ENCODE results near the gene GIT1. TPM values are rescaled to one million over a fixed set of nuclear protein-coding genes. Genes with fewer than 3 reads are reported as not detected.

The GIT1 gene
- total and polyA plus RNA-seq, 2 donors, result 14.2 to 32.8 TPM

DNA sequence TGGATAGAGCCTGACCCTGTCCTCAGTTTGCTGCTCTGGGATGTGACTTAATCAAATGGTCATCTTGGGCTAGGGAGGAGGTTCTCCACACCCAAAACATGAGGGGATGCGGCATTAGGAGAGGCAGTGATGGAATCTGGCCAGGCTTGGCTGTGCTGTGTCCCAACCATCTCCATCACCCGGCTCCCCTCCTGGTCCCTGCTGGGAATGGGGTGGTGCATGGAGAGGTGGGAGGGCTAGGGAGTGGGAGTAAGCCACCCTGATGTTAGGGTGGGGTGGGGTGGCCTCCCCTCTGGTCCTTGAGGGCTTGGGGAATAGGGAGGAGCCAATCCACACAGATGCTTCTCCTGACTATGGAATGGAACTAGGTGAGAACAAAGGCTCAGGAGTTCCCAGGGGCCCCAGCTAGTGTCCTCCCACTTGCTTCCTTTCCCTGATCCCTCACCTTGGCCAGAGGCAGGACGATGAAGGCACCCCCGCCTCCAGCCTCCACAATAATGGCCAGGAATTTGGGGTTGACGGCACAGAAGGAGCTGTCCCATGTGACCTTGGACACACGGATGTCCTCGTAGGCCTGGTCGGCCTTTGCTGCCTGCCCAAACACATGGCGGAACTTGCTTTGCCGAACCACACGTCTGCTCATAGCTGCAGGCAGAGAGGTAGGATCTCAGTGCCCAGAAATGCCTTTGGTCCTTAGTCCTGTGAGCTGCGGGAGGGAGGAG, 31.5 kb upstream of the GIT1 start:
- Histone ChIP-seq H3K4me1 (ENCODE audit: insufficient read depth) (no peaks in the 10 kb centered on the region), H3K36me3 (ENCODE audit: insufficient read depth) (no peaks in the 10 kb centered on the region), H3K4me3 (ENCODE audit: low read depth, low read length) (no peak overlapping the region), H3K27ac (ENCODE audit: low read depth) (no peak overlapping the region)
- no peak for DNase-seq (ENCODE audit: extremely low spot score)
- 96% methylated on average over 12 of the region's 12 CpGs for WGBS

GRCh38 chr17:29620271-29620670, 30.8 kb upstream of the GIT1 start:
- no peak overlapping the region for H3K4me3 ChIP-seq (ENCODE audit: low read depth, low read length)

DNA sequence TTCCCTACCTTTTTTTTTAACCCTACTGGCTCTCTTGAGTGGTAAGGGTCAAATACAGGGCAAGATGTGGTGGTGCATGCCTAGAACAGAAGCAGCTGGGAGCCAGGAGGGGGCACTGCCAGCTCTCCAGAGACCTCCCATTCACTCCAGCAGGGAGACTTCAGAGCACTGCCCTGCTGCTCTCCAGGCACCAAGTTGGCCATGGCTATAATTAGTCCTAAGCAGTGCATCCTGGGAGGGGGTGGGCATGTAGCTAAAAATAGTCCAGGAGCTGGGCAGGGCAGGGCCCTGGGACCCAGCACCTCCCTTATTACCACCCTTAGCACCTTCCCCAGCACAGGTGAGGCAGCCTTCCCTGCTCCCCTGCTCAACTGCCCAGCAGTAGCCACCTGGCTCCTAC, 29.8 kb upstream of the GIT1 start:
- peaks cover 1% of the 10 kb centered on the region for H3K4me1 ChIP-seq (ENCODE audit: insufficient read depth)
- DNase-seq (ENCODE audit: extremely low spot score), result no peak
- H3K4me3 ChIP-seq (ENCODE audit: low read depth, low read length), result no peak overlapping the region
- no peak overlapping the region for H3K27ac ChIP-seq (ENCODE audit: low read depth)
- H3K36me3 ChIP-seq (ENCODE audit: insufficient read depth), result no peaks in the 10 kb centered on the region

More at GRCh38 chr17:29620271-29620670, 30.8 kb upstream of the GIT1 start:
- Histone ChIP-seq H3K27ac (ENCODE audit: low read depth) (no peak overlapping the region), H3K4me1 (ENCODE audit: insufficient read depth) (no peaks in the 10 kb centered on the region), H3K36me3 (ENCODE audit: insufficient read depth) (no peaks in the 10 kb centered on the region)
- no peak for DNase-seq (ENCODE audit: extremely low spot score)
- WGBS, result 96% methylated on average over 4 of the region's 4 CpGs

GRCh38 chr17:29618272-29619065, 29.0 kb upstream of the GIT1 start:
- 50% methylated on average over 22 of the region's 22 CpGs for WGBS
- no peak for DNase-seq (ENCODE audit: extremely low spot score)
- Histone ChIP-seq H3K4me3 (ENCODE audit: low read depth, low read length) (no peak overlapping the region), H3K36me3 (ENCODE audit: insufficient read depth) (no peaks in the 10 kb centered on the region), H3K27ac (ENCODE audit: low read depth) (no peak overlapping the region), H3K4me1 (ENCODE audit: insufficient read depth) (peaks cover 1% of the 10 kb centered on the region)

GRCh38 chr17:29617481-29618271, 28.2 kb upstream of the GIT1 start:
- Histone ChIP-seq H3K36me3 (ENCODE audit: insufficient read depth) (no peaks in the 10 kb centered on the region), H3K4me1 (ENCODE audit: insufficient read depth) (peaks cover 1% of the 10 kb centered on the region), H3K4me3 (ENCODE audit: low read depth, low read length) (peak overlapping the region; percentile 27), H3K27ac (ENCODE audit: low read depth) (no peak overlapping the region)
- WGBS, result 12% methylated on average over 68 of the region's 68 CpGs
- DNase-seq (ENCODE audit: extremely low spot score), result no peak

GRCh38 chr17:29617125-29617480, 27.7 kb upstream of the GIT1 start:
- Histone ChIP-seq H3K4me3 (ENCODE audit: low read depth, low read length) (peak overlapping the region; percentile 27), H3K36me3 (ENCODE audit: insufficient read depth) (no peaks in the 10 kb centered on the region), H3K4me1 (ENCODE audit: insufficient read depth) (peaks cover 1% of the 10 kb centered on the region), H3K27ac (ENCODE audit: low read depth) (no peak overlapping the region)
- WGBS, result 8% methylated on average over 16 of the region's 16 CpGs
- no peak for DNase-seq (ENCODE audit: extremely low spot score)

DNA sequence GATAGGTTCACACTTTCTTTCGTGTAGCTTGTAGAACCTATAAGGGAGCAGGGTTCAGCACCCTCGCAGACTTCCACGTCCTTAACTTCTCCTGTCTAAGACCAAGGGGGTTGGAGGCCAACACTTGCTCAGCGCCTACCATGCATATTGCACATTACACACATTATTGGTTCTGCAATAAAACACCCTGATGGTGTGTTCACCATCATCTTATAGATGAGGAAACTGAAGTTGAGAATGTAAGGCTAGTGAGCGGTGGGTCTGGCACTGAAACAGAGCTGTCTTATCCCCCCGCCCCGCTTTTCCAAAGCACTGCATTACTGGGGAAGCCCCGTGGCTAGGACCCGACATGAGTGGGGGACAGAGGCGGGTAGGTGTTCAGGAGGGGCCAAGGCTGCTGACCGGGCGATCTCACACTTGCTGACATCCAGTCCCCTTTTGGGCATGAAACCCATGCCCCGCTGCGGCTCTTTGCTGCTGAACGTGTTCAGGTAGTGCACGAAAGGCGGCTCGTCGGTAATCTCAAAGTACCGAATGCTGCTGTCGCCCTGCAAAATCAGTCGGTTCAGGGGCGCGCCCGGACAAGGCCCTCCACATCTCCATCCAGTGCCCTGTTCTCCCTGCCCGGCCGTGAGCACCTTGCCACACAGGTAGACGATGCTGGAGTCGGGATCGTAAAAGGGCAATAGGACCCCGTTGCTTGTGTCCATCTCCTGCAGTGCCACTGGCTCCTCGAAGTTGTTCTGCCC, 27.0 kb upstream of the GIT1 start:
- no peak for DNase-seq (ENCODE audit: extremely low spot score)
- 36% methylated on average over 32 of the region's 32 CpGs for whole genome bisulfite sequencing
- H3K4me3 ChIP-seq (ENCODE audit: low read depth, low read length), result no peak overlapping the region
- no peak overlapping the region for H3K27ac ChIP-seq (ENCODE audit: low read depth)
- H3K36me3 ChIP-seq (ENCODE audit: insufficient read depth), result no peaks in the 10 kb centered on the region
- peaks cover 1% of the 10 kb centered on the region for H3K4me1 ChIP-seq (ENCODE audit: insufficient read depth)

DNA sequence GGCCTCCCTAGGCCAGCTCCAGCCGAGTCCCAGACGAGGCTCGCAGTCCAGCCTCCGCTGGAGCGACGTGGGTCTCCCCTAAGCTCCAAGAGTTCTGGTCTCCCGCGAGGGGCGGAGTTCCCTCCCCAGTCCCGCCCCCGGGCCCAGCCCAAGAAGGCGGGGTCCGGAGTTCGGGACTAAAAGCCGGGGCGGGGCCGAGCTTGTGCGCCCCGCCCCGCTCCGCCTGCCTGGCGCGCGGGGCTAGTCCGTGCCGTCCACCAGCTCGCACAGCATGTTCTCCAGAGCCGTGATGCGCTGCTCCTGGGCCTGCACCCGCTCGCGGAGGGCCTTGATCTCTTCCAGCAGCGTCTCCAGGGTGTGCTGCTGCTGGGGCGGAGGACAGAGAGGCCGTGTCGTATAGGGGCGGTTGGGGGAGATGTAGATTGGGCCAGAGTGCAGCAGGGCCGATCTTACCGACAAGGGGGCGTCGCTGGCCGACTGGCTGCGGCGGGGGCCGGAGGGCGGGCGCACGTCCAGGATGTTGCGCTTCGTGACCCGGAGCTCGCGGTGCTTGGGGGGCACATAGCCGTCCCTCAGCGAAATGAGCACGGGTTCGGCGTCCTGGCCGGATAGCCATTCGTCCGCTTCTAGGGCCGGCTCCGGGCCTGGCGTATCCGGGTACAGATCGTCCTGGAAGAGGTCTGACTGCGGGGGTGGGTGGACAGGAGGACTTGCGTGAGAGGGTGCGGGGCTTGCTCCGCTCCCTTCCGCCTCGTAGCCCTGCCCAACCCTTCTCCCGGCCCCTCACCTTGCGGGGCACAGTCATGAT, 26.2 kb upstream of the GIT1 start:
- peak overlapping the region; percentile 18 for H3K4me3 ChIP-seq (ENCODE audit: low read depth, low read length)
- no peaks in the 10 kb centered on the region for H3K36me3 ChIP-seq (ENCODE audit: insufficient read depth)
- no peak overlapping the region for H3K27ac ChIP-seq (ENCODE audit: low read depth)
- H3K4me1 ChIP-seq (ENCODE audit: insufficient read depth), result peaks cover 1% of the 10 kb centered on the region
- DNase-seq (ENCODE audit: extremely low spot score), result peak; percentile 64
- 7% methylated on average over 74 of the region's 74 CpGs for WGBS

- 22% methylated on average over 15 of the region's 15 CpGs for WGBS
- H3K27ac ChIP-seq (ENCODE audit: low read depth), result no peak overlapping the region
- no peak for DNase-seq (ENCODE audit: extremely low spot score)
- peak overlapping the region; percentile 6 for H3K4me3 ChIP-seq (ENCODE audit: low read depth, low read length)
- peaks cover 1% of the 10 kb centered on the region for H3K4me1 ChIP-seq (ENCODE audit: insufficient read depth)
- H3K36me3 ChIP-seq (ENCODE audit: insufficient read depth), result no peaks in the 10 kb centered on the region
These were observed 25.6 kb upstream of the GIT1 start for GRCh38 chr17:29615048-29615385.

DNA sequence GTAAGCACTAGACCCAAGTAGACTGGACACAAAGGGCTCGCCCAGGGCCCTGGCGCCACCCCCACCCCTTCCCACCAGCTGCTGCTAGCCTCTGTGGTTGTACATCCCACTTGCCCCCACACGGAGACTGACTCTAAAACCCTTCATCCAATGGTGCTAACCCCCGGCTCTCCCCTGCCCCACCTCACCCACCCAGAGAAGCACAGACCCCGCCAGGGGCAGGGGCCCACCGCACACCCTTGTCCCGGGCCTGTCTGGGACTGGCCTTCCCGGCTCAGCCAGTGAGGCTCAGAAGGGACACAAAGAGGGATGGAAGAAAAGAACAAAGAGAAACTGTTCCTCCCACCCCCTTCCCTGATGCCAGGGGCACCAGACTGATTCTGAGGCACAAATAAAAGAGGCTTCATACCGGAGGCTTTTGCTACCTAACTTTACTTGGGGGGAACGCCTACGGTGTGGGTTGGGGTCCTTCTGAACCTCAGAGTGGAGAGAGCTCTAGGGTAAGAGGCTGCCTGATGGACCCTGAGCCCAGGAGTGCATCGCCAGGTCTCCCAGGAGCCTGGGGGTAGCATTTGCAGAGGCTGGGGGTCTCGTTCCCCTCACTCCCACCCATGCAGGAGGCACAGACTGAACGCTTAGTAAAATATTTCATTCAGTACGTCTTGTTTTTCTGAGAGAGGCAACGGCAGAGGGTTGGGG, 25.1 kb upstream of the GIT1 start:
- Histone ChIP-seq H3K4me3 (ENCODE audit: low read depth, low read length) (no peak overlapping the region), H3K36me3 (ENCODE audit: insufficient read depth) (no peaks in the 10 kb centered on the region), H3K27ac (ENCODE audit: low read depth) (no peak overlapping the region), H3K4me1 (ENCODE audit: insufficient read depth) (peaks cover 1% of the 10 kb centered on the region)
- 66% methylated on average over 16 of the region's 16 CpGs for WGBS
- no peak for DNase-seq (ENCODE audit: extremely low spot score)

DNA sequence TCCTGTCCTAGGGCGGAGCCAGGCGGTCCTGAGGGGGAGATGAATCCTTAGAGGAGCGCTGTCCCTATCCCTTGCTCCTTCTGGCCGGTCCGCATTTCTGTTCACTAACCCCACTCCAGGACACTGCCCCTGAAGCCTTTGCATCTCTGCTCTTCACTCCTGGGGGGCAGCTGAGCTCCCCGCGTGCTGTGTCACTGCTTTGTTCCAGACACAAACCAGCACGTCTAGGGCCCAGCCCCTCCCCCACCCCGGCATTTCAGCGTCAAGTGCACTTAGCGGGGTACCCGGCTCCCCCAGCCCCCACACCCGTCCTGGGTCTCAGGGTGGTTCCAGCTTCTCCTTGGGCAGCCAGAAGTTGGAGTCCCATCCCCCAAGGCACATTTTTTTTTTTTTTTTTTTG, 24.4 kb upstream of the GIT1 start:
- Histone ChIP-seq H3K4me1 (ENCODE audit: insufficient read depth) (peaks cover 1% of the 10 kb centered on the region), H3K27ac (ENCODE audit: low read depth) (no peak overlapping the region), H3K4me3 (ENCODE audit: low read depth, low read length) (no peak overlapping the region), H3K36me3 (ENCODE audit: insufficient read depth) (no peaks in the 10 kb centered on the region)
- 26% methylated on average over 13 of the region's 13 CpGs for WGBS
- no peak for DNase-seq (ENCODE audit: extremely low spot score)

- H3K4me3 ChIP-seq (ENCODE audit: low read depth, low read length), result no peak overlapping the region
- DNase-seq (ENCODE audit: extremely low spot score), result peak; percentile 59
- H3K27ac ChIP-seq (ENCODE audit: low read depth), result no peak overlapping the region
- no peaks in the 10 kb centered on the region for H3K36me3 ChIP-seq (ENCODE audit: insufficient read depth)
- WGBS, result 2% methylated on average over 50 of the region's 50 CpGs
- H3K4me1 ChIP-seq (ENCODE audit: insufficient read depth), result peaks cover 1% of the 10 kb centered on the region
These were observed 23.9 kb upstream of the GIT1 start for GRCh38 chr17:29613352-29613837.
